Bone marrow (tissue), 2 donors: ENCODE data around the gene USP38.
"Not testable (repeated sequence)": the region's sequence is repeated elsewhere in the genome, so short reads cannot be mapped to it uniquely, and the experiment has no call there.

Experiments
- DNase-seq, 2 donors: peaks; one replicate each; lab custom pipeline; 2025; lab: John Stamatoyannopoulos, UW

USP38 gene

GRCh38 chr4:143212566-143212965 lies 27.8 kb downstream of the USP38 start:
- DNase-seq: no peak

- no peak for DNase-seq
These were observed 31.2 kb downstream of the USP38 start for GRCh38 chr4:143215873-143216272.

GRCh38 chr4:143224255-143224654 lies 39.5 kb downstream of the USP38 start:
- no peak for DNase-seq

- no peak for DNase-seq
These were observed 40.5 kb downstream of the USP38 start for GRCh38 chr4:143225167-143225566.

GRCh38 chr4:143230683-143231082 lies 46.0 kb downstream of the USP38 start:
- DNase-seq: no peak

- DNase-seq: no peak
These were observed 47.6 kb downstream of the USP38 start for GRCh38 chr4:143232277-143232676.

- no peak for DNase-seq
These were observed 49.4 kb downstream of the USP38 start for GRCh38 chr4:143234153-143234552.

GRCh38 chr4:143237195-143237594 lies 52.5 kb downstream of the USP38 start:
- DNase-seq: not testable (repeated sequence)

- no peak for DNase-seq
These were observed 56.4 kb downstream of the USP38 start for GRCh38 chr4:143240939-143241679.

- DNase-seq: no peak
These were observed 57.2 kb downstream of the USP38 start for GRCh38 chr4:143241892-143242291.

GRCh38 chr4:143243041-143243440 lies 58.3 kb downstream of the USP38 start:
- DNase-seq: no peak

GRCh38 chr4:143246977-143247376 lies 62.3 kb downstream of the USP38 start:
- DNase-seq: no peak

- DNase-seq: no peak
These were observed 63.1 kb downstream of the USP38 start for GRCh38 chr4:143247866-143248265.

- no peak for DNase-seq
These were observed 64.1 kb downstream of the USP38 start for GRCh38 chr4:143248827-143249226.

GRCh38 chr4:143250617-143251016 lies 65.9 kb downstream of the USP38 start:
- DNase-seq: no peak

GRCh38 chr4:143251348-143251747 lies 66.6 kb downstream of the USP38 start:
- no peak for DNase-seq

GRCh38 chr4:143251779-143252178 lies 67.1 kb downstream of the USP38 start:
- DNase-seq: no peak

- no peak for DNase-seq
These were observed 67.8 kb downstream of the USP38 start for GRCh38 chr4:143252478-143252877.

GRCh38 chr4:143253166-143253565 lies 68.4 kb downstream of the USP38 start:
- no peak for DNase-seq

GRCh38 chr4:143254491-143255226 lies 69.9 kb downstream of the USP38 start:
- DNase-seq: no peak

GRCh38 chr4:143256456-143256855 lies 71.7 kb downstream of the USP38 start:
- DNase-seq: no peak

GRCh38 chr4:143257356-143257755 lies 72.6 kb downstream of the USP38 start:
- no peak for DNase-seq

- no peak for DNase-seq
These were observed 76.0 kb downstream of the USP38 start for GRCh38 chr4:143260750-143261149.

GRCh38 chr4:143262838-143263237 lies 78.1 kb downstream of the USP38 start:
- no peak for DNase-seq
